HEK293T (cell line): Measurements from ENCODE around the gene MRPL19.

Source experiments
- ARNT ChIP-seq: fragments of 450-650 bp; IDR thresholded peaks from 2 replicates; pipeline ENCODE4 v1.6.1; 2017; ENCODE audit warnings: mild to moderate bottlenecking
- BHLHE40 ChIP-seq: fragments of 450-650 bp; IDR thresholded peaks from 2 replicates; pipeline ENCODE4 v1.6.1; 2016; ENCODE audit warnings: mild to moderate bottlenecking, moderate library complexity, borderline replicate concordance
- CTBP1 ChIP-seq: fragments of 450-650 bp; IDR thresholded peaks from 2 replicates; pipeline ENCODE4 v1.6.1; 2016; ENCODE audit warnings: borderline replicate concordance
- FOXA1 ChIP-seq: fragments of 450-650 bp; IDR thresholded peaks from 2 replicates; pipeline ENCODE4 v1.6.1; 2016; ENCODE audit warnings: mild to moderate bottlenecking
- FOXK2 ChIP-seq: fragments of 450-650 bp; IDR thresholded peaks from 2 replicates; pipeline ENCODE4 v1.6.1; 2016; ENCODE audit warnings: mild to moderate bottlenecking
- FOXM1 ChIP-seq: fragments of 450-650 bp; IDR thresholded peaks from 2 replicates; pipeline ENCODE4 v1.6.1; 2017; ENCODE audit warnings: mild to moderate bottlenecking, borderline replicate concordance
- HDGF ChIP-seq: fragments of 450-650 bp; IDR thresholded peaks from 2 replicates; pipeline ENCODE4 v1.6.1; 2017; ENCODE audit warnings: antibody characterized with exemption, borderline replicate concordance
- L3MBTL2 ChIP-seq: fragments of 450-650 bp; conservative IDR thresholded peaks from 2 replicates; pipeline ENCODE4 v1.6.1; 2016; ENCODE audit warnings: mild to moderate bottlenecking
- LEF1 ChIP-seq: fragments of 450-650 bp; IDR thresholded peaks from 2 replicates; pipeline ENCODE4 v1.6.1; 2017; ENCODE audit warnings: mild to moderate bottlenecking, borderline replicate concordance
- PKNOX1 ChIP-seq: fragments of 450-650 bp; IDR thresholded peaks from 2 replicates; pipeline ENCODE4 v1.6.1; 2016
- SP1 ChIP-seq: fragments of 450-650 bp; IDR thresholded peaks from 2 replicates; pipeline ENCODE4 v1.6.1; 2017
- SUZ12 ChIP-seq: fragments of 450-650 bp; IDR thresholded peaks from 2 replicates; pipeline ENCODE4 v1.6.1; 2016; ENCODE audit warnings: mild to moderate bottlenecking
- TARDBP ChIP-seq: fragments of 450-650 bp; IDR thresholded peaks from 2 replicates; pipeline ENCODE4 v1.6.1; 2016
- ZNF384 ChIP-seq: fragments of 450-650 bp; IDR thresholded peaks from 2 replicates; pipeline ENCODE4 v1.6.1; 2016

- no peak for TF ChIP-seq FOXA1
- TF ChIP-seq FOXM1: no peak
- TF ChIP-seq SP1: no peak
- no peak for TF ChIP-seq SUZ12
- no peak for TF ChIP-seq CTBP1
- TF ChIP-seq PKNOX1: no peak
- TF ChIP-seq ZNF384: no peak
- TF ChIP-seq L3MBTL2: no peak
- no peak for TF ChIP-seq BHLHE40
- TF ChIP-seq FOXK2: no peak
- no peak for TF ChIP-seq LEF1
- no peak for TF ChIP-seq TARDBP
- TF ChIP-seq HDGF: no peak
- no peak for TF ChIP-seq ARNT
Observed at GRCh38 chr2:75627902-75628504, 18.6 kb upstream of the MRPL19 start.
